AG08396 (cell line): ENCODE data around the gene SLC35G4.
"Not testable (repeated sequence)": the region's sequence is repeated elsewhere in the genome, so short reads cannot be mapped to it uniquely, and the experiment has no call there.

Experiments used
- DNase-seq: peaks from one replicate; pipeline ENCODE4 v3.0.0; 2012; ENCODE audit warnings: low spot score, mixed read lengths

SLC35G4 gene

DNA sequence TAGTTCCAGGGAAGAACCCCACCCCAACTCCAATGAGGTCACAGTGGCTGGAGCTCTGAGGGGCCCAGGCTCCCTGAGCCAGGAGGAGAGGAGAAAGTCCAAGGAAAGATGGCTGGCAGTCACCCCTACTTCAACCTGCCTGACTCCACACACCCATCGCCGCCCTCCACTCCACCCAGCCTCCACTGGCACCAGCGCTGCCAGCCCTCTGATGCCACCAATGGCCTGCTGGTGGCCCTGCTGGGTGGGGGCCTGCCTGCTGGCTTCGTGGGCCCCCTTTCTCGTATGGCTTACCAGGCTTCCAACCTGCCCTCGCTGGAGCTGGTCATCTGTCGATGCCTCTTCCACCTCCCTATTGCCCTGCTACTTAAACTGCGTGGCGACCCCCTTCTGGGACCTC is at the start of gene SLC35G4:
Gene SLC35G4 (plus strand): TSS at position 109 of the 400 bp plus-strand sequence. CDS start 0 bp downstream, at position 109.
- not testable (repeated sequence) for DNase-seq

DNA sequence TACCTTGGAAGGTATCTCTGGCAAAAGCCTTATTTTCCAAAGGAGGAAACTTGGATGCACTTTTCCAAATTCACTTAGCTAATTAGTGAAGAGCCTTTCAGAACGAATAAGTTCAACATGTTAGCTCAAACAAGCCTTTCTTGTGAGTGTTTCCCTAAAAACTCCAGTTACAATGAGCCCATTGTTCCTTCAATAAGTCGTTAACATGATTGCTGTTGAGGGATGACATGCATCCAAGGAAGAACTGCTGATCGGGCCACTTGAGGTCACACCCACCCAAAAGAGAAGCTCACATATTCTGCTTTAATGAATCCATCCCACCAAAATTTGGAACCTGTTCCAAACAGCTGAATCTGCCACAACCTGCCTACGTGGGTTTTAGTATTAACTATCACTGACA is 48.1 kb upstream of the SLC35G4 start:
- no peak for DNase-seq

DNA sequence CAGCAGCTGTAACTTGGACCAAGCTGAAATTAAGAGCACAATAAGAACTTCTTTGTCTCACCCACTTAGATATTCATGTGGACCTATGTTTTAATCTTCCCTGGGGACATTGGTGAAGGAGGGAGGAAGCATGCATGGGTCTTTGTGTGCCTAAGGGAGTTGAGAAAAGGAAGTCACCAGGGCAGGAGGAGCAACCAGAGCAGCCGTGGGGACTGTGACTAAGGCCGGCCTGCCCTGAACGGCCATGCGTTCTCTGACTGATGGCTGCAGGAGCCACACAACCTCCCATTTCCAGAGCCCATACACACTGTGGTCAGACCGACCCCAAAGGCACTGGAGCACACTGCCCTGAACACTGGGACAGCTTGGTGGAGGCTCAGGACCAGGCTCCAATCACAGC is 43.7 kb upstream of the SLC35G4 start:
- no peak for DNase-seq

DNA sequence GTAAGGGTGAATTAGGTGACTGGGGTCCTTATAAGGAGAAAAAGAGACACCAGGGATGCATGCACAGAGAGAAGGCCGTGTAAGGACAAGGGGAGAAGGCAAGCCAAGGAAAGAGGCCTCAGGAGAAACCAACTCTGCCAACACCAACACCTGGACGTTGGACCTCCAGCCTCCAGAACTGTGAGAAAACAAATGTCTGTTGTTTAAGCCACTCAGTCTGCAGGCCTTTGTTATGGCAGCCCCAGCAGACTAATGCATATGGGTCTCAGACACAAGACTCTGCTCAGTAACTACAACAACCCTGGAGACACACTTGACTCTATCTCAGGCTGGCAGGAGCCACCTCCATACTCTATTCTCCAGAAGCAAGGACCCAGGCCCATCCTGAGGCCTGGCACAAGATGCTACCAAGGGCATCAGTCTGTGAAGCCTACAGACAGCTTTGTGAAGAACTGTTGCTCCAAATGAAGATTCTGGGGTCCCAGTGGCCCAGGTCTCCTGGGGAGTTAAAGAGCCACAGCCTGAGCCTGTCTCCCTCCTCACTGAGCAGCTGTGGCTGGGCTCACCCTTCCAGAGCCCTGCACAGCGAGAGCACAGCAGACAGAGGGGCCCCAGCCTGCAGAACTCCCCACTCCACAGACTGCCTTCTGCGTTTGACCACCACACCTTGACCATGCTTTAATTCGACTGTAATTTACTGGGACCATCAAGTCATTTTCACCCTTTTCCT is 43.0 kb upstream of the SLC35G4 start:
- DNase-seq = no peak

DNA sequence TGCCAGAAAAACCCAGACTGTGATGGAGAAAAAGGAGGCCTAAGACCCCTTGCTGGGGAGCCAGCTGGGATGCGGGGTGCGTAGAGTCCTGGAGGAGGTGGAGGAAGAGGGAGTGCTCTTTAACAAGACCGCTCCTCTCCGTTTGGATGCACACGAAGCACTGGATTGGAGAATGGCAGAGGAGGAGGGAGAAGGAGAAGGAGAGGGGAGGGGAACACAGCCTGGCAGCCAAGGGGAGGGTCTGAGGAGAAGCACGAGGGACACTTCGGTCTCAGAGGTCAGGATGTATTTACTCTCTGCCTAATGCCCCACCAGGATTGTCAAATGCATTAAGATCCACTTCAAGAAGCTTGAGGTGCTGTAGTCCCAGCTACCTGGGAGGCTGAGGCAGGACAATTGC is 42.0 kb upstream of the SLC35G4 start:
- no peak for DNase-seq

DNA sequence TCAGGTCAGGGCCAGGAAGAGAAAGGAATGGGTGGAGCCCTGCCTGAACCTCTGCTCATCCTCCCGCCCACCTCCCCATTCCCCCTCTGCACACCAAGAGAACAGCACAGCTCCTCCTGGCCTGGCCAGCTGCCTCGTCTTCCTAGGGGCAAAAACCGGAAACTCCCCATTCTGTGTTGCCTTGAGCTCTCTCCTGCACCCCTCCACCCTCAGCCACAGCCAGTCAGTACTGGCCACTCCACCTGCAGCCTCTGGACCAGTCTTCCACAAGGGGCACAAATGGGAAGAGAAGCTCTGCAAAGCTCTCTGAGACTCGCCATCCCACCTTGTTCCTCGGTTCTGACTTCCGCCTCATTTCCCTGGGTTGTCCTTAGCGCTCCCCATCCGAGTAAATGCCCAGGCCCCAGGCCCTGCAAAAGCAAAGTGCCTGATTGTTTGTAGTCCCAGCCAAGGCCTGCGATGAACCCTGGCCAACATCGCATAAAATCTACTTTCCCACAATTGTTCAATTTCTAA is 39.3 kb upstream of the SLC35G4 start:
- no peak for DNase-seq

DNA sequence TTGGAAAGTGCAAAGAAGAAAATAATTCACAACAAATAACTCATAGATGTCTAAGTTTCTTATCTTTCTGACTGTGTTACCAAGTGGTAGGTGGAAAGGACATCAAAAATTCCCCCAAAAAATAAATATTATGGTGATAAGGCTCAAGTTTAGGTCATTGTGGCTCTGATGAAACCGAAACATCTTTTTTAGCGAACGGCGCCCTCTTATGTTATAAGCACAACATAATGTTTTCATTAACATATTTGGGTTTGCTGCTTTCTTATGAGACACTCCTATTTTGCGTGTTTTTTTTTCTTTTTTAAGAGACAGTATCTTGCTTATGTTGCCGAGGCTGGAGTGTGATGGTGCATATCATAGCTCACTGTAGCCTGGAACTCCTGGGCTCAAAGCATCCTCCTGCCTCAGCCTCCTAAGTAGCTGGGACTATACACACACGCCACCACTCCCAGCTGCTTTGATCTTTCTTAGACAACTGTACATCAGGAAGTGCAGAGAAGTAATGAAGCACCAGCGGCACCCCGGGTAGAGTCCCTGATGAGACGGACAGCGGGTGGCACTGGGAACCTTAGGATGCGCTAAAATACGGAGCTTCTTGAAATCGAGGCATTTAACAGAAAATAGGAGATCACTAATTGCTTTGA is 38.5 kb upstream of the SLC35G4 start:
- no peak for DNase-seq

DNA sequence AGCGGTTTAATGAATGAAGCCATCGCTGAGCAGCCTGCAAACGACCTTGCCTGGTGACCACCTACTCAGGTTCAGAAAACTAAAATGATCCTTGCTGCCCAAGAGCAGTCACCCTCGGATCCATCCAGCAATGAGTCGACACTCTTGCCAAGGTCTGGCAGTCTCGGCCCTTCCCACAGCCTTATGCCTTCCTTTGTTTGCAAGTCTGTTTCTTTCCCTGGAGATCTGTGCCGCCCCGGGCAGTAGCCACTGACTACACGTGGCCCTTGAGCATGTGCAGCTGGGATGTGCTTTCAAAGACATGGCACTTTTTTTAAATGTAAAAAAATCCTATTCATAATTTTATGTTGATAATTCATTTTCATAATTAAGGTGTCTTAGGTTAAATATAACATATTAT is 37.2 kb upstream of the SLC35G4 start:
- no peak for DNase-seq

DNA sequence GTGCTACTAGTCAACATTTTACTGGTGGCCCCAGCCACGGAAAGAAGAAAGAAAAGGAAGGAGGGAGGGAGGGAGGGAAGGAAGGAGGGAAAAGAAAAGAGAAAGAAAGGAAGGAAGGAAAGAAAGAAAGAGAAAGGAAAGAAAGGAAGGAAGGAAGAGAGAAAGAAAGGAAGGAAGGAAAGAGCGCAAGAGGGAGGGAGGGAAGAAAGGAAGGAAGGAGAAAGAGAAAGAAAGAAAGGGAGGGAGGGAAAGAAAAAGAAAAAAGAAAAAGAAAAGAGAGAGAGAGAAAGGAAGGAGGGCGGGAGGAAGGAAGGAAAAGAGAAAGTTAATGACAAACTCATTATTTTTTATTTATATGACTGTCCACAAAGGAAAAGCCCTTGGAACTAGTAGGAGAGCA is 34.9 kb upstream of the SLC35G4 start:
- no peak for DNase-seq

DNA sequence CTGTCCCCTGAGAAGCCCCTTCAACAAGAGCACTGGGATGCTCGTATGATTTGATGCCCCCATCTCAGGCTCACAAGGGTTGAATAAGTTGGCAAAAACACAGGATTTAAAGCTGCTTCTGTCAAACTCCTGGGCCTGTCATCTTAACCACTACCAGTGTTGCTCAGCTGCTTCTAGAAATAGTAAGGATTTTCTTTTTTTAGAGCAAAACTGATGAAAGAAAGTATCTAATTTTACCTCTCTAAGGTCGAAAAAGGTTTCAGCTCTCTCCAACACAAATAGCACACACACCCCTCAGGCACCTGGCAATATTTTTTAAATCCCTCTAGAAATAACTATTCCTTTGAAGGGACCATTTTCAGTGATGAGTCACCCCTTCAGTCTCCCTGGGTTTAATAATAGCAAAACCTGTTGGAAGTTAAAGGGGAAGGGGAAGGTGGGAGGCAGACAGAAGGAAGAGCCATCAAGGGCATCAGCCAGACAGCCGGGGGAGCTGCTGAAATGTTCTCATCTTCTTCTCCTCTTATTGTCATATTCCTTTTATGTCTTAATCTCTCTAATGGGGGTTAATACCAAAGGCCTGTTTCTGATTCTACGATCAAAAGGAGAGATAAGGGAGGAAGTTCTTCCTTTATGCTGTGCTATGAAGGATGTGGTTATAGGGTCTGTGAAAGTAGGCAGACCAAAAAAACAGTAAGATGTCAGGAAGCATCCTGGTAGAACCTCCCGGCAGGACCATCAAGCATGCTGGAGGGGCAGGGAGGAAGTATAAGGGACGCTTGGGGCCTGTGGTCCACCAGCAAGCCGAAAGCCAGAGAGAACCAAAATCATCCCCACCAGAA is 31.9 kb upstream of the SLC35G4 start:
- no peak for DNase-seq

DNA sequence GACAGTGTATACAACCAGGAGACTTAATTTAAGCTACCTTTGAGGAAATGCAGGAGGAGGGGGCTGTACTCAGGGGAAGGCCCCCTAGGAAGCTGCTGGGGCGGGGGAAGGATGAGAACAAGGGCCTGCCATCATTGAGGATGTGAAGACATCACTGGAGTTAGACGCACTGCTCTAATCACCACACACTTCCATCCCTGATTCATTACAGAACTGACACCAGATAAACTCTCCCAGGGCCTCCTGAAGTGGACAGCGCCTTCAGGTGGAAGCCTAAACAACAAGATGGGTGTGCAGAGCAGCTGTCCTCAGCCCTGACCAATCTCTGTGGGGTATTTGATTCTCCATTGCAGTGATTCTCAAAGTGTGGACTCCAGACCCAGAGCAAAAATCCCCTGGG is 30.6 kb upstream of the SLC35G4 start:
- DNase-seq = no peak

DNA sequence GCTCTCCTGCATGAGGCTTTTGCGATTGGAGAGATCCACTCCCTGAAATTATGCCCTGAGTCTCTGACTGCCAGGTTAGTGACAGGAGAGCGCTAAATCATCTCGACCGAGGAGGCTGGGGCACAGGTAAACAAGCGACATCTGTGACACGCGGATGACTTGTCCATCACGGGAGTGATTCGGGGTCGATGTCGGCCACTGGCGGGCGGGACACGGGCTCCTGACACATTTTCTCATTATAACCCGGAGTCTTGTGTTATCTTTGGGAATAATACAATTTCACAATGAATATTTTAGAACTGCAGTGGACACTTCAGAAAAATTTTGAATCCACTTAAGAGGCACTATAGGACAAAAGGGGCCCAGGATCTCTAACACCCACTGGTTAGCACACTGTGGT is 29.5 kb upstream of the SLC35G4 start:
- DNase-seq = no peak

DNA sequence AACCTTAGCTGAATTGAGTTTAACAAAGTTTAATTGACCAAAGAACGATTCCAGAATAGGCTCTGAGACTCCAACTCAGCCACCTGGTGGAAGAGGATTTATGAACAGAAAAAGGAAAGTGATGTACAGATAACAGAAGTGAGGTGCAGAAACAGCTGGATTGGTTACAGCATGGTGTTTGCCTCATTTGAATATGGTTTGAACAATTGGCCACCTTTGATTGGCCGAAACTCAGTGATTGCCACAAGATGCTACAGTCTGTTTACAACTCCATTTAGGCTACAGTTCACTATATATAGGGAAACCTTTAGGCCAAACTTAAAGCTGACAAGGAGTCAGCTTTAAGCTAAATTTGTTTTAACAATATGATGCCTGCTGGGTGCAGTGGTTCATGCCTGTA is 28.1 kb upstream of the SLC35G4 start:
- DNase-seq = no peak

DNA sequence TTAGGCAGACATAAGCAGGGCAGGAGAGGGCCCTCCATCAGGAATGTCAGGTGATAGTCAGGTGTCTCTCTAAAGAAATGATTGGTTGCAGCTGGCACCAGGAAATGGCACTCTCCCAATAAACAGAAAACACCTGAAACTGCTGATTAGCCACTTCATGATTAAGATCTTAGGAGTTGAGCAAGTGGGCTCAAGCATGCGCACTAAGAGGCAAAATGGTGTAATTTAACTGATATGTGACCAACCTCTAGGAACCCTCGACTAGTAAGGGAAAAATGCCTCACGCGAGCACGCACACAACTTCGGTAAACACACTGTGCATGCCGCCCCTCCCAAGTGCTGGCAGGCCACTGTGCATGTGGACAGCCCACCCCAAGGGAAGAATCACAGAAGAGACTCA is 23.8 kb upstream of the SLC35G4 start:
- DNase-seq = no peak

DNA sequence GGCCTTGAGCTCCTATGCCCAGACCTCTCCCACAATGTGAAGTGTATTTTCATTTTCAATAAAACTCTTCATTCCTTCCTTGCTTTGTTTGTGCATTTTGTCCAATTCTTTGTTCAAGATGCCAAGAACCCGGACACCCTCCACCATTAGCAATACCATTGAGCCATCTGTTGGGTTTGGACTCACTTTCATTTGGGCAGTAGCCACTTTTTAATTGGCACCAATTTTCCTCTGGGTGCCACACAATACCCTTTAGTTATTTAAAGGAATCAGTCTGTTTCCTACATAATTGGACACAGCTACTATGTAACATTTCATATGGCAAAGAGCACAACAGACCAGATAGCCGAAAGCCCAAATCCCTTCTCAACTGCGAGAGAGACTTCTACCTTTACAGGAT is 22.5 kb upstream of the SLC35G4 start:
- no peak for DNase-seq

DNA sequence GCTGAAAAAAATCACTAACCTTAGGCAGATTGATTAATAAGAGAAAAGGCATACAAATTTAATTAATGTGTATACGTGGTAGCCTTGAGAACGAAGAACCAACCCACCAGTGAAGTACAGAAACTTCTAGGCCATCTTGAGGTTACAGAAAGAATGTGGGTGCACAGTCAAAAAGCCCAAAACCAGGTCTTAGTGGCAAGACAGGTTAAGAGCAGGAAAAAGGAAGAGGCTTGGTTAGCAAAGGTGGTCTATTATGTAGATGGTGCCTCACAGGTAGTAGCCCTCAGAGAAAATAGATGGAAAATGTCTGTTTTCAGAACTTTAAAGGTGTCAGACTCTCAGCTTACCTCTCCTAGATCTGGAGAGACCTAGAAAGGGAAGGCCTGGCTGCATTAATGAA is 22.0 kb upstream of the SLC35G4 start:
- no peak for DNase-seq

DNA sequence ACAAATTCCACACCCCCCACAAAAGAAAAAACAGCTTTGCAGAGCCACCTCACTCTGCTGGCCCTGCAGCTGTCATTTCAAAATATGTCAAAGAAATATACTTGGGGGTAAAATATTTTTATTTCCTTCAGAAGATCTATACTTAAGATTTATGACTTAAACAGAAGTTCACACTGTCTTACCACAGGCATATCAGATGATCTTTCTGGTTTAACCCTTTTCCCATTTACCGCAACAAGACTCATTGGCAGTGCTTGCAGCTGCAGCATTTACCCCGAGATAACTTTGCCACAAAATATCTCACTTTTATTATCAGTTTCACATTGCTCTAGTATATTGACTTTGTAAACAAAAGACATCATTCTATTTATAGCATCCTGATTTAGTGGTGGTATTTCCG is 21.6 kb upstream of the SLC35G4 start:
- DNase-seq = no peak

DNA sequence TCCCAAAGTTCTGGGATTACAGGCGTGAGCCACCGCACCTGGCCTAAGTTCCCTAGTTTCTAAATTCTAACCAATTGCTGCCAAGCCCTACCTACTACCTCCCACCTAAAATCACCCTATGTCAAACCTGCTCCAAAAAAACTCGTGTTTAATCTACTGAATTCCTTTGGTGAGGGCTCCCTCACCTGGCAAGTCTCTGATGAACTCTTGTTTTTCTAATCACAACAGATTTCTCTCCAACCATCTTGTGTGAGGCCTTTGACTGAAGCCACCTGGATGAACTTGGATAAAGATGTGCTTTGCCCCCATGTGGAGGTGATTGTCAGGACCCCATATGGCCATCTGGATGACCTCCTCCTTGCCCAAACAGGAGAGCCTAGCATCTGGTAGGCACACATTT is 17.4 kb upstream of the SLC35G4 start:
- no peak for DNase-seq

DNA sequence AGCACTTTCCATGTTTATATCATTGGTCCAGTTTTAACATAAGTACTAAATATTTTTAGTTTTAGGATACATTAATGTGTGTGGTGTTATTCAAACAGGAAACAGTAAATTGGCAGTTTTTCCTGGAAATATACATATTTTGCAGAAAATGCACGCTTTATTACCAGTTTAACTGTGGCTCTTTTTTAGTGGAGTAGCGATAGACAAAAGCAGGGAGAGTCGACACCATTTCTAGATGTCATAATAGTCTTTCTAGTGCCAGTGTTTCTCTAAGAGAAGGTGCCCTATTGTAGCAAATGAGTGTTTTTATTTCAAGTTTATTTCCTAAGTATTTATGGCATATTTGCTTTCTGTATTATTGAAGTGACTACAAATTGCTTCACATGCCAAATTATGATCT is 9.1 kb upstream of the SLC35G4 start:
- DNase-seq = no peak

DNA sequence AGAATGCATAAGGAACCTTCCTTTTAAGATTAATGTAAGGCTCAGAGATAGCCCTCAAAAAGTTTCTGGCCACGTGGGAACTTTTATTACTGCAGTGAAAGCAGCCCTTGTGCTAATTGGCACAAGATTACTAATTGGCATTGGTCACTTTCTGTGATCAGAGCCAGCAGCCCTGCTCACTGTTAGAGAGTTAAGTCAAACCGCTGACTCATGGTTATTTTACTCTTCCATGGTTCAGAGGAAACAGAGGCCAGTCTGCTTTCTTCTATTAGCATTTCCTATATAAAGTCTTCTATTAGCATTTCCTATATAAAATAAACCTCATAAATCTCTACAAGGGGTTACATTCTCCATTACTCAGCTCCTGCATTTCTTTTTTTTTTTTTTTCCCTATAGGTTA is 1.5 kb upstream of the SLC35G4 start:
- DNase-seq = no peak

DNA sequence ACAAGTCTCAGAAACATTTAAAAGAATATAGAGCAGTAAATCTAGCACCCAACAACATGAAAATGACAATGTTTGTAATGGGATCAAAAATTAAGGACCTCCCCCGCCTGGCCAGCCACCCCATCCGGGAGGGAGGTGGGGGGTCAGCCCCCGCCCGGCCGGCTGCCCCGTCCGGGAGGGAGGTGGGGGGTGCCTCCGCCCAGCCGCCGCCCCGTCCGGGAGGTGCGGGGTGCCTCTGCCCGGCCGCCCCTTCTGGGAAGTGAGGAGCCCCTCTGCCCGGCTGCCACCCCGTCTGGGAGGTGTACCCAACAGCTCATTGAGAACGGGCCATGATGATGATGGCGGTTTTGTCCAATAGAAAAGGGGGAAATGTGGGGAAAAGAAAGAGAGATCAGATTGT is 778 bp upstream of the SLC35G4 start:
- not testable (repeated sequence) for DNase-seq

DNA sequence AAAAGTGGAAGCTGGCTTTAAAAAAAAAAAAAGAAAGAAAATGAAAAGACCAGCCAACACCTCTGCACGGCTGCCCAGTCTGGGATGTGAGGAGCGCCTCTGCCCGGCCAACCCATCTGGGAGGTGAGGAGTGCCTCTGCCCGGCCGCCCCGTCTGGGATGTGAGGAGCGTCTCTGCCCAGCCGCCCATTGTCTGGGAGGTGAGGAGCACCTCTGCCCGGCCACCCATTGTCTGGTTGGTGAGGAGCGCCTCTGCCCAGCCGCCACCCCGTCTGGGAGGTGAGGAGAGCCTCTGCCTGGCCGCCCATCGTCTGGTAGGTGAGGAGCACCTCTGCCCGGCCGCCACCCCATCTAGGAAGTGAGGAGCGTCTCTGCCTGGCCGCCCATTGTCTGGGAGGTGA is 3.7 kb downstream of the SLC35G4 start:
- not testable (repeated sequence) for DNase-seq

DNA sequence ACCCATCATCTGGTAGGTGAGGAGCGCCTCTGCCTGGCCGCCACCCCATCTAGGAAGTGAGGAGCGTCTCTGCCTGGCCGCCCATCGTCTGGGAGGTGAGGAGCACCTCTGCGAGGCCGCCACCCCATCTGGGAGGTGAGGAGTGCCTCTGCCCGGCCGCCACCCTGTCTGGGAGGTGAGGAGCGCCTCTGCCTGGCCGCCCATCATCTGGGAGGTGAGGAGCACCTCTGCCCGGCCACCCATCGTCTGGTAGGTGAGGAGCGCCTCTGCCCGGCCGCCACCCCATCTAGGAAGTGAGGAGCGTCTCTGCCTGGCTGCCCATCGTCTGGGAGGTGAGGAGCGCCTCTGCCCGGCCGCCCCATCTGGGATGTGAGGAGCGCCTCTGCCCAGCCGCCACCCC is 4.2 kb downstream of the SLC35G4 start:
- not testable (repeated sequence) for DNase-seq
